Panc1 (cell line): ENCODE results near the gene LEAP2.

Experiments
- POLR2AphosphoS5 ChIP-seq: IDR thresholded peaks from 2 replicates; pipeline ENCODE4 v1.6.1; 2012; ENCODE audit warnings: mild to moderate bottlenecking, low read depth, low read length, moderate library complexity
- SIN3A ChIP-seq: IDR thresholded peaks from 2 replicates; pipeline ENCODE4 v1.6.1; 2012; ENCODE audit warnings: low read depth, mild to moderate bottlenecking, low read length, moderate library complexity, borderline replicate concordance; ENCODE audit not compliant: insufficient read depth
- TF ChIP-seq, protein P1 (sequence below): fragments of 450-650 bp; IDR thresholded peaks from 2 replicates; pipeline ENCODE4 v1.5.1; 2017; ENCODE audit warnings: mild to moderate bottlenecking

DNA sequence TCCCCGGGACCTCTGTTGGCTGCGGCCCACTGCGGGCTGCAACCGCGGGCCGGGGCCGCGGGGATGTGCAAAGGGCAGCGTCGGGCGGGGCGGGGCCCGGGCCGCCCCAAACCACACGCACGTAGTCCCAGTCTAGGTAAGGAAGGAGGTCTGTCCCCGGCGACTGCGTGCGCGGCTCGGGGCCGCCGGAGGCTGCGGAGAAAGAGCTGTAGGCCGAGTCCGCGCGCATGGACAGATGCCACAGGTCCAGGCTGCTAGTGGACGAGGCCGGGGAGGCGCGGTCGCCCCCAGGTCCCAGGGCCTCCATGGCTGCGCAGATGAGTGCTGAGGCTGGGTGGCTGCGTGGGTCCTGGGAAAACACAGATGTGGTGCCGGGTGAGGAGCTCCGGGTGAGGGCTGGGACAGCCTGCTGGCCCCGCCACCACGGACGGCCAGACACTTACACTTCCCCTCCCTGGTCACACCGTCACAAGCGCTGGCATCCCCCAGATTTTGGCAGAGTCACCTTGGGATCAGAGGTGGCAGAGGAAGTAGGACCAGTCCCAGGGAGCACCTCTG, 47.6 kb upstream of the LEAP2 start:
- TF ChIP-seq POLR2AphosphoS5 (no peak), SIN3A (no peak)
- TF ChIP-seq, protein P1, sequence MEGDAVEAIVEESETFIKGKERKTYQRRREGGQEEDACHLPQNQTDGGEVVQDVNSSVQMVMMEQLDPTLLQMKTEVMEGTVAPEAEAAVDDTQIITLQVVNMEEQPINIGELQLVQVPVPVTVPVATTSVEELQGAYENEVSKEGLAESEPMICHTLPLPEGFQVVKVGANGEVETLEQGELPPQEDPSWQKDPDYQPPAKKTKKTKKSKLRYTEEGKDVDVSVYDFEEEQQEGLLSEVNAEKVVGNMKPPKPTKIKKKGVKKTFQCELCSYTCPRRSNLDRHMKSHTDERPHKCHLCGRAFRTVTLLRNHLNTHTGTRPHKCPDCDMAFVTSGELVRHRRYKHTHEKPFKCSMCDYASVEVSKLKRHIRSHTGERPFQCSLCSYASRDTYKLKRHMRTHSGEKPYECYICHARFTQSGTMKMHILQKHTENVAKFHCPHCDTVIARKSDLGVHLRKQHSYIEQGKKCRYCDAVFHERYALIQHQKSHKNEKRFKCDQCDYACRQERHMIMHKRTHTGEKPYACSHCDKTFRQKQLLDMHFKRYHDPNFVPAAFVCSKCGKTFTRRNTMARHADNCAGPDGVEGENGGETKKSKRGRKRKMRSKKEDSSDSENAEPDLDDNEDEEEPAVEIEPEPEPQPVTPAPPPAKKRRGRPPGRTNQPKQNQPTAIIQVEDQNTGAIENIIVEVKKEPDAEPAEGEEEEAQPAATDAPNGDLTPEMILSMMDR: no peak
